Stimulated activated naive CD4-positive, alpha-beta T cell treated with Interleukin-2 at 50 U/mL for 16 hours (primary cell): ENCODE results near the gene IER5L.

Source experiments
- DNase-seq: peaks from one replicate; lab custom pipeline; 2025; lab: John Stamatoyannopoulos, UW

The IER5L gene

DNA sequence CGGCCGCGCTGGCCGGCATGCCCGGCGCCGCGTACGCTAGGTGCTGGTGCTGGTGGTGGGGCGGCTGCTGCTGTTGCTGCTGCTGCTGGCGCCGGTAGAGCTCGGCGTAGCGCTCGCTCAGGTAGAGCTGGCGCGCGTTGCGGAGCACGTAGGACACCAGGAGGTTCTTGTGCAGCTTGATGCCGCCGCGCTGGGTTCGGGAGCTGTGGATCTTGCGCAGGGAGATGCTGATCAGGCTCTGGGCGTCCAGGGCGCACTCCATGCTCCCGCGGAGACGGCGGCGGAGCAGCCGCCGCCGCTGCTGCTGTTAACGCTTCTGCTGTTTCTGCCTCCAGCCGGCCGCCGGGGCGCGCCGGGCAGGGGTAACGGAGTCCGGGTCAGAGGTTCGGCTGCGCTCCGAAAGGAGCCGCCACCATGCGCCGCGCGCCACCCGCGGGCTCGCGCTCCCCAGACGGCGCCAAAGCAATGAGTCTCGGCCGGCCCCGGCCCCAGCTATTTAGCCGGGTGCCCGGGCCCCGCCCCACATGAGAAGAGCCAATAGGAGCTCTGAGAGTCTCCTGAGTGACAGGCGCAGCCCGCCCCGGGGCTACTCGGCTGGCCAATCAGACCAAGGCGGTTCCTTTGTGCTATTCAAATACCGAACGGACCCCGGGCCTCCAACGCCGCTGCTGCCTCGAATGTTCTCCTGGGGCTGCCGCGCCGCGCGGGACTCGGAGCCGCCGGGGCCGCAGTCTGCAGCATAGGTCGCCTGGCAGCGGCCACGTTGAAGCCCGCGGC, at the start of gene IER5L:
TSS of gene IER5L (minus strand) at position 471 of the 777 bp plus-strand sequence. CDS start at position 262, 209 bp downstream.
- DNase-seq = peak; percentile 88

DNA sequence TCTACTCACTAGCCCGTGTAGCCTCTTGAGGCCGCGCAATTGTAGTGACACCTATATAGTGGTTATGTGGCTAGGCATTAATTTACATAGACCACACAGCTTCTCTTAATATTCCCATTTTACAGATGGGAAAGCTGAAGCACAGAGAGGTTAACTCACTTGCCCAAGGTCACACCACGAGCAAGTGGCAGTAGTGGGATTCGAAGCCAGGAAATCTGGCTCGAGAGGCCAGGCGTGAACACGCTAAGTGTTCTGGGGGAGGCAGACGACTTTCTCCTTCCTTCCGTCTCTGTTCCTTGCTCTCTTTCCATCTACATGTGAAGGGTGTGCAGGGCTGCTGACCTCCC, 49.8 kb upstream of the IER5L start:
- DNase-seq = no peak

GRCh38 chr9:129225815-129226214, 47.8 kb upstream of the IER5L start:
- peak; percentile 24 for DNase-seq

GRCh38 chr9:129225490-129225778, 47.4 kb upstream of the IER5L start:
- no peak for DNase-seq

GRCh38 chr9:129224618-129225489, 46.8 kb upstream of the IER5L start:
- DNase-seq = no peak

GRCh38 chr9:129223551-129224208, 45.6 kb upstream of the IER5L start:
- no peak for DNase-seq

DNA sequence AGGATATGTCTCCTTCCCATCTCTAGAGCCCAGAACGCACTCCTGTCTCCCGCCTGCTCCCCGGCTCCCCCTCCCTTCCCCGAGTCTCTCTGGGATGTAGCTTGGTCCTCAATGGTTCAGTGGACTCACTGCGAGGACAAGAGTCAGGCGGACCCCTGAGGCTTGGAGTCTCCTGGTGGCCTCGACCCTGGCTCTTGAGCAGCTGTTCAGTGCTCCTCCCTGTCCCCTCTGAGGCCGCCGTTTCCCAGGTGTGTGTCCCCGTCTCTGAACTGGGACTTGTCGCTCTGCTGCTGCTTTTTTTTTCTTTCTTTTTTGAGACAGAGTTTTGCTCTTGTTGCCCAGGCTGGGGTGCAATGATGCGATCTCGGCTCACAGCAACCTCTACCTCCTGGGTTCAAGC, 44.8 kb upstream of the IER5L start:
- DNase-seq = no peak

GRCh38 chr9:129221979-129222635, 44.0 kb upstream of the IER5L start:
- no peak for DNase-seq

DNA sequence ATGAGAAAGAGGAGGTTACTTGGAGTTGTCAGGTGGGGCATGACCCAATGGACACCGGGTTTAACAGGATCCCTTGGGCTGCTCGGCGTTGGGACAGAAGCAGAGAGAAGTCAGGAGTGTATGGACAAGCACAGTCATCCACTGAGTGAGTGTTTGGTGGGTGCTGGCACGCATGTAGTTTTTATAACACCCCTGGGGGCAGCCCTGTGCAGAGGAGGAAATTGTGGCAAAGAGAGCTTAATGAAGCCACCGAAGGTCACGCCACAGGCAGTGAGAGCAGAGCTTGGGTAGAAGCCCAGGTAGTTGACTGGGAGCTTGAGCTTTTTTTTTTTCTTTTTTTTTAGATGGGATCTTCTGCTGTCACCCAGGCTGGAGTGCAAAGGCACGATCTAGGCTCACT, 43.2 kb upstream of the IER5L start:
- DNase-seq = no peak

DNA sequence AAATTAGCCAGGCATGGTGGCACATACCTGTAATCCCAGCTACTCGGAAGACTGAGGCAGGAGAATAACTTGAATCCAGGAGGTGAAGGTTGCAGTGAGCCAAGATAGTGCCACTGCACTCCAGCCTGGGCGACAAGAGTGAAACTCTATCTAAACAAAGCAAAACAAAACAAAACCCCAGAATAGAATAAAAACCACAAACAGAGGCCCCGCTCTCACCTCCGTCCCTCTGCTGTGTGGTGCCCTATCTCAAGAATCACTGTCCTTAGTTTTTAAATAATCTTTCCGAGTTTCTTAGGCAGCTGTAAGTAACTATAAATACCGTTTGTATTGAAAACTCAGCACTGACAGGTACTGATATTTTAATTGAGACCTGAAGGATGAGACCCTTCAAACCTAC, 42.7 kb upstream of the IER5L start:
- no peak for DNase-seq

- DNase-seq = no peak
Measured at GRCh38 chr9:129218918-129219317, 40.9 kb upstream of the IER5L start.

DNA sequence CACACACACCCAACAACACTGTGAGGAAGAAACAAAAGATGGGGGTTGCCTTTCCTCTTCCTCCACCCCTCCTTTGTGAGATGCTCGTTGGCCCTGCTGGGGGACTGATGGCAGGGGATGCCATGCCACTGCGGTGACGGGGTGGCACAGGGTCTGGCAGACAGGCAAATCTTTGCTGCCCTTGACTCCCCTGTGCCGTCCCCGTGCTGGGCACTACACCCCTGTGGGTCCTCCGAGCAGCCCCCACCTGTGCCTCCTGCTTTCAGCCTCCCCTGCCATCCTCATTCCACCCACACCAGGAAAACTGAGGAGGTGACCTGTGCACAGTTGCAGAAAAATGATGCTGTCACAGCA, 40.2 kb upstream of the IER5L start:
- DNase-seq = no peak

GRCh38 chr9:129213551-129213950, 35.5 kb upstream of the IER5L start:
- no peak for DNase-seq

- DNase-seq = no peak
Measured at GRCh38 chr9:129211686-129212085, 33.6 kb upstream of the IER5L start.

DNA sequence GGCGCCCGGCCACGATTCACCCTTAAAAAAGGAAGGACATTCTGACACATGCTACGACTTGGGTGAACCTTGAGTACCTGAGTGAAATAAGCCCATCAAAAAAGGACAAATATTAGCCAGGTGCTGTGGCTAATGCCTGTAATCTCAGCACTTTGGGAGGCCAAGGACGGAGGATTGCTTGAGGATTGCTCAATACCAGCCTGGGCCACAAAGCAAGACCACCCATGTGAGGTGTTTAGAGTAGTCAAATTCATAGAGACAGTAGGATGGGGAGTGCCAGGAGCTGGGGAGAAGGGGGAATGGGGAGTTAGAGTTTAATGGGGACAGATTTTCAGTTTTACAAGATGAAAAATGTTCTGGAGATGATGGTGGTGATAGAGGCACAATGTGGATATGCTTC, 32.1 kb upstream of the IER5L start:
- no peak for DNase-seq

GRCh38 chr9:129209580-129209979, 31.5 kb upstream of the IER5L start:
- DNase-seq = no peak

DNA sequence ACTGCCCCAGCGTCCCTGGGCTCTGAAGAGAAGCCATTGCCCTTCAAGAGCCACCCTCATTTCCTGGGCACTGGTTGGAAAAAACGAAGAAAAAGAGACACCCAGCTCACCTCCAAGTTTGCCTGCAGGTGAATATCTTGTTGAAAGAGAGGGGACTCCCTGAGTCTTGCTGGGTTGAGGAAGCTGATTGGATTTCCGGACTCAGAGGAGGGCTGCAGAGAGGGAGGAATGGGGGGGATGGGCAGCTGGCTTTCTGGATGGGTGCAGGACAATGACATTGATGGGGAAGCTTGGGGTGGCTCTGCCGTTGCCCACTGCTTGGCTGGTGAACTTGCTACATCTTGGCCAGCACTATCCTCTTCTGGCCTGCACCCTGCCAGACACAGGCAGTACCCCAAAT, 31.0 kb upstream of the IER5L start:
- DNase-seq = no peak

DNA sequence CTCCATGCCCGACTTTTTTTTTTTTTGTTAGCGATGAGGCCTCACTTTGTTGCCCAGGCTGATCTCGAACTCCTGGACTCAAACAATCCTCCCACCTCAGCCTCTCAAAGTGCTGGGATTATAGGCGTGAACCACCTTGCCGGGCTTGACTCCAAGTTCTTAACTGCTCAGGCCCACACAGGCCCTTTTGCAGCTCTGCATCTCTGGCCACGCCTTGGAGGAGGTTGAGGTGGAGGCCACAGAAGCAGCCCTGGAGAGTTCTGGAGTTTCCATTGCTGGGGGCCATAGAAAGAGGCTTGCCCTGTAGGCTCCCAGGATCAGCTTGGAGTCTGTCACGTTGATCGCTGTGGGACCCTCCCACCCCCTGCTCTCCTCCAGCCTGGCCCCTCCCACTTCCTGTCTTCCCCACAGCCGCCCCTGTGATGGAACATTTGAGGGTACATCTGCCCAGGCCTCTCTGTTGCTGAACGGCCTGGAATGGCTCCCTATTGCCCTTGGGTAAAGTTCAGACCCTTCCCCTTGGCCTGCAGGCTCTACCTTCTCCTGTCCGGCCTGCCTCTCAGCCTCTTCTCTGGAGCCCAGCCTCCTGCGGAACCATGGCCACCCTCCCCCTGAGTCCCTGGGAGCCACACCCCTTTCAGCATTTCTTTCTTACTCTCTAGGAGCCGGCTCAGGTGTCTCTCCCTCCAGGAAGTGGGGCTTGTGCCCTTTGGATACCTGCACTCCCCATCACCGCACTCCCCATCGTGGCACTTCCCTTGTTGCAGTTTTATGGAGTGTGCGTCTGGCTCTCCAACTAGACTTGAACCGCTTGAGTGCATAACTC, 30.4 kb upstream of the IER5L start:
- DNase-seq = peak; percentile 6

- no peak for DNase-seq
Measured at GRCh38 chr9:129206905-129207304, 28.8 kb upstream of the IER5L start.

- DNase-seq = no peak
Measured at GRCh38 chr9:129206401-129206800, 28.3 kb upstream of the IER5L start.

DNA sequence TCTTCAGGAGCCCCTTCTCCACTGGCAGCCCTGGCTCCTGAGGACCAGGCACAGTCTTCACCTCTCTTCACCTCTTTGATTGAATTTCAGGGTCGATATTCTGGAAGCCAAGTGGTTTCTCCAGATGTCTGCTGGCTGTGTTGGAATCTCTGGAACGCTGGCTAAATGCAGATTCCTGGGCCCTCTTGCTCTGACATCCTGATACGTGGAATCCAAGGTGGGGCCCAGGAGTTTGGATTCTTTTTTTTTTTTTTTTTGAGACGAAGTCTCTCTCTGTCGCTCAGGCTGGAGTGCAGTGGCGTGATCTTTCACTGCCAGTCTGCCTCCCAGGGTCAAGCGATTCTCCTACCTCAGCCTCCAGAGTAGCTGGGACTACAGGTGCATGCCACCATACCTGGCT, 26.8 kb upstream of the IER5L start:
- no peak for DNase-seq

DNA sequence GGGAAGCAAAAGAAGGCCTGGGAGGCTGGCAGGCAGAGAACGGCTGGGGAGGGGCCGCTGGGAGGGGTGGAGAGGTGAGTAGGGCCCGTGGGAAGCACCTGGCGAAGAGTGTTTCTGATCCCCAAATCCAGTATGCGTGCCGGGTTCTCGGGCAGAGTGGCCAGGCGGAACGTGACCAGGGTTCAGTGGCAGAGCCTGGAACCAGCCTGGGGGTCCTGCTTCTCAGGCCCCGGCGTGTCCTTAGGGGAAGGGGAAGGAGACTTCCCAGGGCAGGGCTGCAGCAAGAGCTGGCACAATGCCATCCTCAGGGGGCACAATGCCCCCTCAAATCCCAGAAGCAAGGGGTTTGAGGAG, 25.5 kb upstream of the IER5L start:
- DNase-seq = no peak
